ENCODE measurements around the gene HHIPL1.

HHIPL1 gene

DNA sequence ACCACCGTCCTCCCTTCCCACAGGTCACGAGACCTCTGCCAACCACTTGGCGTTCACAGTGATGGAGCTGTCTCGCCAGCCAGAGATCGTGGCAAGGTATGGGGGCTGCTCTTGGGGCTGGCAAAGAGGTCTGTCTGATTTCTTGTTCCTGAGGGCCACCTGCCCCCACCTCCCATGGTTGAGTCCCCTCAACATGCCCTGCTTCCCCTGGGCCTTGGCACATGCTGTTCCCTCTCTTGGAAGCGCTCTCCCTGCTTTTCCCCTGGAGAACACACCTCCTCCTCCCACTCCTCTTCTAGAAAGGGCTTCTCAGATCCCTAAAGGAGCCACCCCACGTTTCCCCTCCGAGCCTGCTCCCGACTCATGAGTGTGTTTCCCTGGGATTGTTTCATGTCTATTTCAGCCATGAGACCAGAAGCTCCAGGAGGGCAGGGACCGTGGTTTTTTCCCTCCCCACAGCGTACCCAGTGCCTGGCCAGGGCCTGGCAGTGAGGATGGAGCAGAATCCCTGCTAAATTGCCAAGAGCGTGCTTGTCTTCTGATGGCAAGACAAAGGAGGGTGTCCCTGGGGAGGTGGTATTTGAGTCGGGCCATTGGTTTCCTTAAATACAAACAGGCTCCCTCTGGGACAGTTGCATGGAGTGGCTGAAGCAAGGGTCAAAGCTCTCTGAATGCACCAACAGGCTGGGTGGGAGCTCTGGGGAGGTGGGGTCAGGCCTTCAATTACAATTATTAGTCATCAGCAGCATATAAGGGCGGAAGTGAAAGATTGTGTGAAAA is 73.3 kb downstream of the HHIPL1 start:
- DNase-seq: no peak

DNA sequence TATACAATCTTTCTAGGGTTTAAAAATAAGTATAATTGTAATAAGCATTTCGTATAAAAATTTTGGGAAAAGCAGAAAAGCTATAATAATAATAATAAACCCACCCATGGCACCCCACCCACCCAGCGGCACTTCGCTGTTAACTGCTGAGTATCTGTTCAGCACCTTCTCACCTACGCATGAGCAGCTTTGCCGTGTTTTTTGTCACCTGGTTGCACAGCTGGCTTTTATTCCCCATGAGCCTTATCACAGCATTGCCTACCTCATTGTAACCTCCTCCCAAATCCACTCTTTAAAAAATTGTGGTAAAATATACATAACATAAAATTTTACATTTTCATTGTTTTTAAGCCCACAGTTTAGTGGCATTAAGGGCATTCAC is 73.9 kb downstream of the HHIPL1 start:
- DNase-seq: no peak

- no peak for DNase-seq
These were observed 76.2 kb downstream of the HHIPL1 start for GRCh38 chr14:99720941-99721791.

DNA sequence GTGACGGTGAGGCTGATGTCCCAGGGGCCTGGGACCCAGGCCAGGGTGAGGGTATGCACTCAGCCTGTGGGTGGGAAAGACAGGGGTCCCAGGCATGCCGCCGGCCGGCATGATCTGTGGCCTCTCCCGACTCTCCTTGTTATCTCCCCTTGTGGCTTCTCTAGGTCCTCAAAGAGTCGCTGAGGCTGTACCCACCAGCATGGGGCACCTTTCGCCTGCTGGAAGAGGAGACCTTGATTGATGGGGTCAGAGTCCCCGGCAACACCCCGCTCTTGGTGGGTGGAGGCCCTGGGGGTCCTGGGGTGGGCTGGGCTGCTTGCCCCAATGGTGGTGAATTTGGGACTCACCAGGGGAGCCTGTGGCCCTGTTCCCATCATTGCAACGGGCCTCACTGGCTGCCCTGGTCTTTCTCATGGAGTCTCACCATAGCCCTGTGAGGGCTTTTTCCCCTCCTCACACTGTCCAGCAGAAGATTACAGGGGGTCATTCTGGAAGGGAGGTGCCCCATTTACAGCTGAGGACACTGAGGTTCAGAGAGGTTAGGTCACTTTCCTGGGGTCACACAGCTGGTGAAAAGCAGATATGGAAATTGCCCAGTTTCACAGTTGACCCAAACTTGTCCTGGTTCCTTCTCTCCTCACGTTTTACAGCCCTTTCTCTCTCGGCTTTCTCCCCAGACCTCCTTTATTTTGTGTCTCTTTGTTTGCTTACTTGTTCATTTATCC is 77.0 kb downstream of the HHIPL1 start:
- no peak for DNase-seq

GRCh38 chr14:99722741-99723140 is 77.8 kb downstream of the HHIPL1 start:
- DNase-seq: no peak

GRCh38 chr14:99724196-99724891 is 79.4 kb downstream of the HHIPL1 start:
- DNase-seq: no peak

DNA sequence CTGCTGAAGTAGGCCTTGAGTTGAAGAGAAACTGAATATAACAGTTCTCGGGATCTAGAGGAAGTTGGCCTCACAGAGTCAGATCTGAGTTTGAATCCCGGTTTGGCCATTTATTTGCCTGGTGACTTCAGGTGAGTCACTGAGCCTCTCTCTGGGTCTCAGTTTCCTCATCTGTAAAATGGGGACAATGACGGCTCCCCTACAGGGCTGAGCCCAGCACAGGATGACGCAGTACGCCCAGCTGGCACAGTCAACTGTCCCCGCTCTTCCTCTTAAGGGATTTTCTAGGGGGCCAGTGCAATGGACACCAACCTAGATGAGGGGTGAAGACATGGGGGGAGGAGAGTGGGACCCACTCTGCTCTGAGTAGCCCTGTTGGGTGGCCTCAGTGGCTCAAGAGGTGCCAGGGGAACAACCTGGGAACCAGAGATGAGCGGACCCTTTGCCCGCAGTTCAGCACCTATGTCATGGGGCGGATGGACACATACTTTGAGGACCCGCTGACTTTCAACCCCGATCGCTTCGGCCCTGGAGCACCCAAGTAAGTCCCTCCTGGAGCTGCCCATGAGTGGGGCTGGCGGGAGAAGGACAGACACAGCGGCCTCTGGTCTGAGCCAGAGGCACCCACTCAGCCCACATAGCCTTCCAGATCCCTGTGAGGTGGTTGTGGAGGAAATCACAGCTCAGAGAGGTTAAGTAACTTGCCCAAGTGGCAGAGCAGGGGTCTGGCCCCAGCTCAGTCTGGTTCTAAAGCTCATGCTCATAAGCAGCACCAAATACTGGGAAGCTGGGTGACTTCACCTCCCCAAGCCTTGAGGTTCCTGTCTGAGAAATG is 80.2 kb downstream of the HHIPL1 start:
- no peak for DNase-seq

- DNase-seq: no peak
These were observed 81.0 kb downstream of the HHIPL1 start for GRCh38 chr14:99725774-99726537.

DNA sequence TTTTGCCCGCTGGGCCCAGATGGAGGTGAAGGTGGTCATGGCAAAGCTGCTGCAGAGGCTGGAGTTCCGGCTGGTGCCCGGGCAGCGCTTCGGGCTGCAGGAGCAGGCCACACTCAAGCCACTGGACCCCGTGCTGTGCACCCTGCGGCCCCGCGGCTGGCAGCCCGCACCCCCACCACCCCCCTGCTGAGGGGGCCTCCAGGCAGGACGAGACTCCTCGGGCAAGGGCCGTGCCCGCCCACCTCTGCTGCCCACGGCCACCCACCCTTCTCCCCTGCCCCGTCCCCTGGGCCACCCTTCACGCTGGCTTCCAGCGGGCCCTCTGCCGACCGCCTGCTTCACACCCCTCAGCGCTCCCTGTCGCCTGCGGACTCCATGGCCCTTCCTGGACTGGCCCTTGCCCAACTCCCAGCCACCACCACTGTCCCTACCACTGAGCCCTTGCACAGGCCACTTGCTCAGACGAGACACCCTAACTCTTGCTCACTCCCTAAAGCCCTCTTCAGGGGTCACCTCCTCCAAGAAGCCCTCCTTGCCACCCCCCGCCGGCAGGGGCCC is 81.7 kb downstream of the HHIPL1 start:
- DNase-seq: no peak

DNA sequence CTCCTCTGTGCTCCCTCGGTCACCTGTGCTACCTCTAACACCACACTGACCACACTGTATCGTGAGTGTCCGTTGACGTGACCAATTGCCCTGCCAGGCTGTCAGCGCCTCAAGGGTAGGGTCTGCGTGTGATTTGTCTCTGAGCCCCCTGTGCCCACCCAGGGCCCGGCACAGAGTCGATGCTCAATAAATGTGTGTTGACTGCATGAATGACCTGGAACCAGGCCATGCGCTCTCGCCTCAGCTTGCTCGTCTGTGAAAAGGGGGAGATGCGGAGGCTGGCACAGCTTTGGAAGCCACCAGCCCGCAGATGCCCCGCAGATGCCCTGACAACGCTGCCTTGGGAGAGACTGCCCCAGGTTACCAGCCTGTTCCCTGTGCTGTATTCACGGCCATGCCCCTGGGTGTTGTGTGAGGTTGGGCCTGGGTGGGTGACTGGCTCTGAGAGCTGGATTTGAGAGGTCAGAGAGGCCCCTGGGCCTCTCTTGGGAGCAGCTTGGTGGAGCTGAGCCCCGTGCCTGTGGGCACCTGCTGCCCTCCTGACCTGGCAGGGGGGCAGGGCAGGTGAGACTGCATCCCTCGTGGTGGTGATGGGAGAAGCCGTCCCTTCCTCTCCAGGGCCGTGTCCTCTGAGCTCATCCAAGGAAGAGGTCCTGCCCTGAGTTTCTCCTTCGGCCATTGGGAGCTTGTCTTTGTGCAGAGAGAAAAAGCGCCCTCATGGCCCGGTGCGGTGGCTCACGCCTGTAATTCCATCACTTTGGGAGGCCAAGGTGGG is 82.4 kb downstream of the HHIPL1 start:
- DNase-seq: no peak

GRCh38 chr14:99728231-99728920 is 83.4 kb downstream of the HHIPL1 start:
- DNase-seq: no peak

DNA sequence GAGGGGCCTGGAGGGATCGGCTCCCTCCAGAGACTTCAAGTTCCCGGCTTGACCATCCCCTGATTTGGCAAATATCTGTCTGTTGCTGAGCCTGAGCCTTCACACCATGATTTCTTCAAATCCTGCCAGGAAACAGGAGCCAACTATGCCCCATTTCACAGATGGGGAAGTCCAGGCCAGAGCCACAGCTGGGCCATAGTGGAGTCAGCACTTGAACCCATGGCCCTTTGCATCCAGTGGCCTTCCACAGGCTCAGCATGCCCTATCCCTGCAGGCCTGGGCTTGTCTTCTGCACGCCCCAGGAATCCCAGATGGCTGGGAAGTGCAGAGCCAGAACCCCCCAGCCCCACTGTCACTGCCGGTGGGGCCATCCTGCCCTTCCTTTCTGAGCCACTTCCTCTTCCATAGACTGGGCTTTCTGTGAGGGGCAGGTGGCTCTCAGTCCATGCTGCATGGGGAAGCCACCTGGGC is 84.1 kb downstream of the HHIPL1 start:
- no peak for DNase-seq
